Peyer's patch (tissue), 4 donors: ENCODE measurements around the gene CYP4V2. TPM values are rescaled to one million over a fixed set of nuclear protein-coding genes. Genes with fewer than 3 reads are reported as not detected.
"Not testable (repeated sequence)": the region's sequence is repeated elsewhere in the genome, so short reads cannot be mapped to it uniquely, and the experiment has no call there.

Experiments
- DNase-seq, 3 donors: peaks; one replicate each; pipeline ENCODE4 v3.0.0-alpha.2; 2017 to 2019
- H3K27ac ChIP-seq, 4 donors: fragments of 200-600 bp; sonication (generic); one replicate each; pipeline ENCODE4 v1.5.1; 2016 to 2019
- H3K27me3 ChIP-seq, 2 donors: fragments of 200-600 bp; sonication (generic); one replicate each; pipeline ENCODE4 v1.5.1; 2019
- H3K36me3 ChIP-seq, 3 donors: fragments of 200-600 bp; sonication (generic); one replicate each; pipeline ENCODE4 v1.5.1; 2016 to 2019
- H3K4me1 ChIP-seq, 4 donors: fragments of 200-600 bp; sonication (generic); one replicate each; pipeline ENCODE4 v1.5.1; 2016 to 2019
- H3K4me3 ChIP-seq, 4 donors: fragments of 200-600 bp; sonication (generic); 1 replicate in 3 of 4; 2 replicates in 1 of 4; pipeline ENCODE4 v1.5.1; 2016 to 2019; ENCODE audit warnings: mild to moderate bottlenecking in 1 of 4
- H3K9me3 ChIP-seq, 4 donors: fragments of 200-600 bp; sonication (generic); one replicate each; pipeline ENCODE4 v1.5.1; 2016 to 2019; ENCODE audit warnings: mild to moderate bottlenecking in 1 of 4
- POLR2A ChIP-seq, 2 donors: fragments of 450-650 bp; IDR thresholded peaks; one replicate each; pipeline ENCODE4 v1.5.1; 2017; ENCODE audit warnings: antibody characterized with exemption in 2 of 2, mild to moderate bottlenecking in 2 of 2, moderate library complexity in 2 of 2
- total RNA-seq, 4 donors: library from RNA; depleted of rRNA; stranded (reverse); fragments of >200 nt; gene quantifications; one replicate each; pipeline ENCODE4 v1.1.0, GENCODE V29; 2016
- TF ChIP-seq, protein P1 (sequence below), 6 experiments: fragments of 450-650 bp in 4 of 6; fragments of 200-600 bp in 2 of 6; sonication (generic) in 1 of 6; IDR thresholded peaks; one replicate each; pipeline ENCODE4 v1.5.1; 2017 to 2019; ENCODE audit warnings: antibody characterized with exemption in 6 of 6, mild to moderate bottlenecking in 3 of 6, moderate library complexity in 1 of 6

Gene CYP4V2
- total RNA-seq, 4 donors from 2014 or later: 37.1 to 119 (median 94.7) TPM

DNA sequence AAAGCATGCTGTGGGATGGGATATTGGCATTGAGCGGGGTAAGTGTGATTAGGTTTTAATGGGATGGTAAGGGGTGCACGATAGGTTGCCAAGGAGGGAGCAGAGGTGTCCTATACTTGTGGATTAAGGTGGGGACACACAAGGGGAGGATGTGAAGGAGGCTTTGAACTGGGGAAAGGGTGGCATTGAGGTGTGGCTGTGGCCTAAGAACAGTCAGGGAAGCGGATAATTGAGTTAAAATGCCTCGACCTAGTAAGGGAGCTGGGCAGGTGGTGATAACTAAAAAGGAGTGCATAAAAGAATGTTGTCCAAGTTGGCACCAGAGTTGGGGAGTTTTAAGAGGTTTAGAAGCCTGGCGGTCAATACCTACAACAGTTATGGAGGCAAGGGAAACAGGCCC lies 53.5 kb downstream of the CYP4V2 start:
- TF ChIP-seq, protein P1, sequence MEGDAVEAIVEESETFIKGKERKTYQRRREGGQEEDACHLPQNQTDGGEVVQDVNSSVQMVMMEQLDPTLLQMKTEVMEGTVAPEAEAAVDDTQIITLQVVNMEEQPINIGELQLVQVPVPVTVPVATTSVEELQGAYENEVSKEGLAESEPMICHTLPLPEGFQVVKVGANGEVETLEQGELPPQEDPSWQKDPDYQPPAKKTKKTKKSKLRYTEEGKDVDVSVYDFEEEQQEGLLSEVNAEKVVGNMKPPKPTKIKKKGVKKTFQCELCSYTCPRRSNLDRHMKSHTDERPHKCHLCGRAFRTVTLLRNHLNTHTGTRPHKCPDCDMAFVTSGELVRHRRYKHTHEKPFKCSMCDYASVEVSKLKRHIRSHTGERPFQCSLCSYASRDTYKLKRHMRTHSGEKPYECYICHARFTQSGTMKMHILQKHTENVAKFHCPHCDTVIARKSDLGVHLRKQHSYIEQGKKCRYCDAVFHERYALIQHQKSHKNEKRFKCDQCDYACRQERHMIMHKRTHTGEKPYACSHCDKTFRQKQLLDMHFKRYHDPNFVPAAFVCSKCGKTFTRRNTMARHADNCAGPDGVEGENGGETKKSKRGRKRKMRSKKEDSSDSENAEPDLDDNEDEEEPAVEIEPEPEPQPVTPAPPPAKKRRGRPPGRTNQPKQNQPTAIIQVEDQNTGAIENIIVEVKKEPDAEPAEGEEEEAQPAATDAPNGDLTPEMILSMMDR (IDR thresholded peaks at IDR 0.05): no peak
- TF ChIP-seq POLR2A (IDR thresholded peaks at IDR 0.05): no peak

DNA sequence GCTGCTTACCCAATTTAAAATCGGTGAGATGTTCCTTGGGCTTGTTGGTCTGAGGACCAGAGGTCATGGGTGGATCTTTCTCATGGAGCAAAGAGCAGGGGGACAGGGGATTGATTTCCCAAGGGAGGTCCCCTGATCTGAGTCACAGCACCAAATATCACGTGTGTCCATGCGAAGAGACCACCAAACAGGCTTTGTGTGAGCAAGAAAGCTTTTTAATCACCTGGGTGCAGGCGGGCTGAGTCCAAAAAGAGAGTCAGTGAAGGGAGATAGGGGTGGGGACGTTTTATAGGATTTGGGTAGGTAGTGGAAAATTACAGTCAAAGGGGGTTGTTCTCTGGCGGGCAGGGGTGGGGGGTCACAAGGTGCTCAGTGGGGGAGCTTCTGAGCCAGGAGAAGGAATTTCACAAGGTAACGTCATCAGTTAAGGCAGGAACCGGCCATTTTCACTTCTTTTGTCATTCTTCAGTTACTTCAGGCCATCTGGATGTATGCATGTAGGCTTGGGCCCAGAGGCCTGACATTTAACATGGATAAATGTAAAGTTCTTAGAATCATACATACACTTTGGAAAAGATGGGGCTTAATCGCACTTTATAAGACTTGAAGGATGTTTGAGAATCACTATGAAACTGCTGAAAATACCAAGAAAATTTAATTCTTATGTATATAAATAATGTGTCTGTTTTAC lies 55.8 kb downstream of the CYP4V2 start:
- not testable (repeated sequence) for H3K36me3 ChIP-seq, H3K4me3 ChIP-seq, H3K4me1 ChIP-seq, H3K27me3 ChIP-seq, DNase-seq, H3K9me3 ChIP-seq, H3K27ac ChIP-seq

More for the DNA sequence above, 53.5 kb downstream of the CYP4V2 start:
- no peak for DNase-seq
- Histone ChIP-seq H3K27me3 (no peaks in the 10 kb centered on the region), H3K4me3 (no peak overlapping the region), H3K4me1 (no peaks in the 10 kb centered on the region), H3K27ac (no peak overlapping the region), H3K9me3 (no peaks in the 10 kb centered on the region), H3K36me3 (no peaks in the 10 kb centered on the region)

DNA sequence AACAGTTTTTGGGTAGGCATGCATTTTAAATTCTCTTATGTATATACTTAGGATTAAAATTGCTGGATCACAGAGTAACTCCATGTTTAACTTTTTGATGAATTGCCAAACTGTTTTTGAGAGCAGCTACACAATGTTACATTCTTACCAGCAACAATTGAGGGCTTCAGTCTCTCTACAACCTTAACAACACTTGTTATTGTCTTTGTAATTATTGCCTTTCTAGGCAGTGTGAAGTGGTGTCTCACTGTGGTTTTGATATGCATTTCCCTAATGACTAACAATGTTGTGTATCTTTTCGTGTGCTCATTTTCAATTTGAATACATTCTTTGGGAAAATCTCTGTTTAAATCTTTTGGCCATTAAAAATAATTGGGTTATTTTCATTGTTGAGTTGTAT lies 57.3 kb downstream of the CYP4V2 start:
- Histone ChIP-seq H3K27me3 (no peaks in the 10 kb centered on the region), H3K36me3 (peaks cover 0 to 7% (median 0%) of the 10 kb centered on the region in 3 donors), H3K4me3 (no peak overlapping the region), H3K27ac (no peak overlapping the region), H3K9me3 (no peaks in the 10 kb centered on the region), H3K4me1 (no peaks in the 10 kb centered on the region)
- DNase-seq: no peak
- TF ChIP-seq, protein P1 (IDR thresholded peaks at IDR 0.05): no peak
- TF ChIP-seq POLR2A (IDR thresholded peaks at IDR 0.05): no peak

DNA sequence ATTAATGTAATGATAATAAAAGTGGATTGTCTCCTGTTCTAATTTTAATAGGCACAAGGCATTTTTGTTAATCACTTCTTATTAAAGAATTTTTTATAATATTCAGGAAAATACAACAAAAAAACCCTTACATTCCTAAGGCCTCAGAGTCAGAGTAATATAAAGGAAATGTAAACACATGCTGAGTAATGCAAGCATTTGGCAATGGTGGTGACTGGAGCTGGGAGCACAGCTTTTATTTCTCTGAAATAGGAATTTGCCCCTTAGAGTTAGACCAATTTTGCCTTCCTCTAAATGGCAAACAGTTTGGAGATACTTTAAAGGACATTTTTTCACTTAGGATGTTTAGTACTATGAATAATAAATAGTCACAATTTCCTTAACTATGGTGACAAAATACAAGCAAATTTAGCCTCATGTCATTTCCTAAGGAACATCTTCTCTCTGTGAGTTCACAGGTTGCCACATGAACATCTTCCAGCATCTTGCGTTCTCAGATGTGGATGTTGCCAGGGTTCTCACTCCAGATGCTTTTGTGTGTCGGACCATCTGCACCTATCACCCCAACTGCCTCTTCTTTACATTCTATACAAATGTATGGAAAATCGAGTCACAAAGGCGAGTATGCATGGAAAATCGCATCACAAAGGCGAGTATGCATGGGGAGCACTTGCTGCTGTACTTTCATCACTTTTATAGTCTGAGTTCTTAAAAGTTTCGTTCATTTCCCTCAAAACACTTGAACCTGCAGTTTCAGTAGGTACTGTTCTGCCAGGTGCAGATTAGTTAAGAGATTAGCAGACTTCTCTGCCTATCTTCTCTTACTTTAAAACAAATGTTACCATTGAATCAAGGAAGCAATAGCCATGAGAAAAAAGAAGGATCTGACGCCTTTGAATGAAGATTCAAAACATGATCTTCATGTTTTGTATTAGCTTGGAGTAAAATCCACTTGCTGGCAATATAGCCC lies 58.7 kb downstream of the CYP4V2 start:
- Histone ChIP-seq H3K36me3 (peaks cover 0 to 7% (median 0%) of the 10 kb centered on the region in 3 donors), H3K4me3 (no peak overlapping the region)
- DNase-seq: no peak

DNA sequence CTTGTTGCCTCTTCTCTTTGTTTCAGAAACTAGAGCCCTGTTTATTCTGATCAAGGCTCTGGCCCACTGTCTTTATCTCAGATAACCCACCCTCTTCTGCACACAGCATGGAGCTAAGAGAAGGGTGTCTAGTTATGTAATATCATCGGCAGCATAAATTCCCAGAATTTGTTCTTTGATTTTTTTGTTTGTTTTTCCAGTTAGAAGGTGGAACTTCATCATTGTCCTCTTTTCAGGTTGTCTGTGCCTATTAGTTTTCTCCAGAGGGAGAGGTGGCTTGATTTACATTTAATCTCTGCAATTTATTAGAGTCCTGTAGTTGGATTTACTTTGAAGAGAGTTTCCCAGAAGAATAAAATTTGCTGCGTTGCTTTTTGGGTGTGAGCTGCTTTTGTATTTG lies 59.4 kb downstream of the CYP4V2 start:
- DNase-seq: no peak
- Histone ChIP-seq H3K4me1 (no peaks in the 10 kb centered on the region), H3K27me3 (no peaks in the 10 kb centered on the region), H3K9me3 (no peaks in the 10 kb centered on the region), H3K4me3 (no peak overlapping the region), H3K36me3 (peaks cover 0 to 7% (median 0%) of the 10 kb centered on the region in 3 donors), H3K27ac (no peak overlapping the region)
- TF ChIP-seq POLR2A (IDR thresholded peaks at IDR 0.05): no peak
- TF ChIP-seq, protein P1 (IDR thresholded peaks at IDR 0.05): no peak

More for the DNA sequence above, 58.7 kb downstream of the CYP4V2 start:
- TF ChIP-seq, protein P1 (IDR thresholded peaks at IDR 0.05): no peak
- TF ChIP-seq POLR2A (IDR thresholded peaks at IDR 0.05): no peak
- Histone ChIP-seq H3K4me1 (no peaks in the 10 kb centered on the region), H3K27ac (no peak overlapping the region), H3K27me3 (no peaks in the 10 kb centered on the region), H3K9me3 (no peaks in the 10 kb centered on the region)

DNA sequence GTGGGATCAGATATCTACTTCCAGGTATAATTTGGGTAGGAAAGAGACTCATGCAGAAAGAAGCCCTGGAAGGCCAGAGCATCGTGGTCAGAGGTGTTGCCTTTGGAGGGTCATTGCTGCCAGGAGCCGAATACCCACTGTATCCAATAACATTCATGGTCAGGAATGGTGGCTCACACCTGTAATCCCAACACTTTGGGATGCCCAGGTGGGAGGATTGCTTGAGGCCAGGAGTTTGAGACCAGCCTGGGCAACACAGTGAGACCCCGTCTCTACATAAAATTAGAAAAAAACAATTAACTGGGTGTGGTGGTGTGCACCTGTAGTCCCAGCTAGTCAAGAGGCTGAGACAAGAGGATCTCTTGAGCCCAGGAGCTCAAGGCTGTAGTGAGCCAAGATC lies 63.8 kb downstream of the CYP4V2 start:
- no peaks in the 10 kb centered on the region for H3K4me1 ChIP-seq
- H3K9me3 ChIP-seq: no peaks in the 10 kb centered on the region
- no peak for DNase-seq
- H3K36me3 ChIP-seq: peaks cover 0 to 13% (median 0%) of the 10 kb centered on the region in 3 donors
- H3K27me3 ChIP-seq: no peaks in the 10 kb centered on the region
- no peak overlapping the region for H3K27ac ChIP-seq
- TF ChIP-seq, protein P1 (IDR thresholded peaks at IDR 0.05): no peak
- no peak for TF ChIP-seq POLR2A (IDR thresholded peaks at IDR 0.05)
- no peak overlapping the region for H3K4me3 ChIP-seq
